Activated CD4-positive, alpha-beta T cell treated with anti-CD3 and anti-CD28 coated beads for 36 hours (primary cell): ENCODE results near the gene CKS1B. TPM values are rescaled to one million over a fixed set of nuclear protein-coding genes. Genes with fewer than 3 reads are reported as not detected.
A peak's percentile ranks its signal among the peaks of the same experiment; 100 is the strongest.

ENCODE experiments used
- ATAC-seq: fragments of 200-7000 bp; cut with Tn5 transposase; one replicate; pipeline ENCODE4 v1.10.0; 2021; ENCODE audit warnings: mild to moderate bottlenecking, moderate library complexity
- CTCF ChIA-PET: fragments of 350-600 bp; sonication (Branson Sonifier 250); formaldehyde crosslinking; loops from one replicate; lab custom pipeline; 2021; ENCODE audit warnings: antibody characterized with exemption; lab: Charles Lee
- POLR2A ChIA-PET: fragments of 350-600 bp; sonication (Branson Sonifier 250); formaldehyde crosslinking; loops from one replicate; lab custom pipeline; 2021; ENCODE audit warnings: antibody characterized with exemption, inconsistent platforms; lab: Charles Lee
- DNase-seq: peaks from one replicate; pipeline ENCODE4 v3.0.0-alpha.2; 2020
- H3K27ac Mint-ChIP-seq: one replicate; pipeline ENCODE4 v1.8.0; 2021; ENCODE audit warnings: mixed read lengths
- H3K27me3 Mint-ChIP-seq: one replicate; pipeline ENCODE4 v1.8.0; 2021; ENCODE audit warnings: mixed read lengths
- H3K36me3 Mint-ChIP-seq: one replicate; pipeline ENCODE4 v1.8.0; 2021; ENCODE audit warnings: low read depth, mixed read lengths
- H3K4me1 Mint-ChIP-seq: one replicate; pipeline ENCODE4 v1.8.0; 2021; ENCODE audit warnings: mixed read lengths
- H3K4me3 Mint-ChIP-seq: one replicate; pipeline ENCODE4 v1.8.0; 2021; ENCODE audit warnings: mild to moderate bottlenecking, moderate library complexity, mixed read lengths
- H3K9me3 Mint-ChIP-seq: one replicate; pipeline ENCODE4 v1.8.0; 2021; ENCODE audit warnings: low read depth, mixed read lengths
- intact Hi-C, 2 experiments: fragments of 100-400 bp; cut with DNase I in 1 of 2; cut with micrococcal nuclease in 1 of 2; formaldehyde crosslinking; loops; one replicate each; pipeline versions ENCODE4 v1.14.2 to v1.15.1; 2022 to 2024; cut with DNase I, micrococcal nuclease
- total RNA-seq, 2 experiments: library from RNA; stranded (reverse); gene quantifications; one replicate each; pipeline ENCODE4 v1.2.3, GENCODE V29; 2021

The CKS1B gene
- total RNA-seq, 2 experiments from 2014 or later = 190 to 196 TPM

DNA sequence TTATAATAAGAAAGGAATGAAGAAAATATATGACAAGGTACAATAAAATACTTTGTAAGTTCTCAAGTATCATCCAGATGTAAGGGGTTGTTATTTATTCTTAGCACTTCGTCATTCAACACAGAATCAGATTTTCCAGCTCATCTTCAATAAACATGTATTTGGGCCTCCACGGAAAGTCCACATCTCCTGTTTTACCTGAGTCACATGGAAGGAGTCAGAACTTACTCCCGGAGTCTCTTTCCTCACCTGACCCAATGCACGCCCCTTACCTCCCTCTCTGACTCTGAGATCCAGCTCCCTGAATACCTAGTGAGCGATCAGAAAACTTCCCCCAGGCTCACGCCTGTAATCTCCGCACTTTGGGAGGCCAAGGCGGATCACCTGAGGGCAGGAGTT lies 36.5 kb upstream of the CKS1B start:
- peaks cover 7% of the 10 kb centered on the region for H3K36me3 Mint-ChIP-seq

DNA sequence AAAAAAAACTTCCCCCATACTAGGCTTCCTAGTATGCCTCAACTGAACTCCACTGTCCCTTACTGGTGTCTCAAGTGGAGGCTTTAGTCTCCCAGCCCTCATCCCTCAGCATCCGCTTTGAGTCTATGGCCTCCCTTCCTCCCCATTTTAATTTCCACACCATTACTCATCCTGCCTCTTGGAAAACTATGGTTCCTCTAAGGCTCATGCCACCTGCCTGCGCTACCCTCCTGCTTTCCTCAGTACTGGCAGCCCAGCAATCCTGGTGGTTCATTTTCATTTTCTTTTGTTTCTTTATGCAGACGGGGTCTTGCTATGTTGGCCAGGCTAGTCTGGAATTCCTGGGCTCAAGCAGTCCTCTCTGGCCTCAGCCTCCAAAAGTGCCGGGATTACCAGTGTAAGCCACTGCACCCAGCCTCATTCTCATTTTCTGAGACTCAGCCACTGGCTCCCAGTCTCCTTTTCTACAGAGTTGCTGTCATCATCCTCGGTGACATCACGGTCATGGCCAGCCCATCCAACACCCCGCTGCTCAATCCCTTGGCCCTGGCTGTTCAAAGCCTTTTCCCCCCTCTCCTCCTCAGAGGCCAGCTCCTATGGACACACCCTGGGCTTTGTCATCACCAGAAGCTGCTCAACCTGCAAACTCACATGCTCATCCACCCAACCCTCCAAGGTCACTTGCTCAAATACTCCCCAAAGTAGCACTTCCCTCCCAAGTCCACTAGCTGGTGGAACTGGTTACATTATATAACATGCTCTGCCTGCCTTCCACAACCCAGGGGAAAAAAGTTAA lies 35.7 kb upstream of the CKS1B start:
- H3K9me3 Mint-ChIP-seq = no peaks in the 10 kb centered on the region
- H3K36me3 Mint-ChIP-seq = peaks cover 7% of the 10 kb centered on the region
- peak overlapping the region; percentile 96 for H3K27ac Mint-ChIP-seq
- ChIA-PET POLR2A (interaction anchor here (0.5 kb wide), 1 partner anchor 206 kb away, joined by 7 read pairs; no protein-coding TSS in a partner anchor), CTCF (interaction anchor here (0.6 to 1.7 kb wide), 7 partner anchors 45 to 379 kb away, joined by 3 to 5 read pairs (median 3); partner anchors contain the start of genes ADAM15 and FLAD1)
- intact Hi-C loops = no loop called here
- no peak for DNase-seq
- ATAC-seq = no peak
- peak overlapping the region; percentile 33 for H3K4me3 Mint-ChIP-seq
- H3K4me1 Mint-ChIP-seq = peaks cover 76% of the 10 kb centered on the region
- H3K27me3 Mint-ChIP-seq = no peaks in the 10 kb centered on the region

More for the DNA sequence above, 36.5 kb upstream of the CKS1B start:
- H3K4me1 Mint-ChIP-seq = peaks cover 68% of the 10 kb centered on the region
- intact Hi-C loops = loop anchor here (1.0 to 2.0 kb wide), 14 partner anchors 17 to 380 kb away; partner anchors contain the start of genes ADAR (in 2 of the 2), CKS1B (in 2 of the 2), ADAM15 (in 1 of the 2) and PYGO2 (in 1 of the 2)
- DNase-seq (no peak), ATAC-seq (no peak)
- peak overlapping the region; percentile 96 for H3K27ac Mint-ChIP-seq
- ChIA-PET POLR2A (interaction anchor here (0.5 to 2.1 kb wide), 3 partner anchors 36 to 379 kb away, joined by 3 to 12 read pairs (median 7); partner anchors contain the start of gene CKS1B), CTCF (interaction anchor here (0.6 to 3.0 kb wide), 7 partner anchors 45 to 378 kb away, joined by 3 to 16 read pairs (median 3); partner anchors contain the start of genes ADAM15 and FLAD1)
- H3K9me3 Mint-ChIP-seq = no peaks in the 10 kb centered on the region
- H3K4me3 Mint-ChIP-seq = peak overlapping the region; percentile 95
- no peaks in the 10 kb centered on the region for H3K27me3 Mint-ChIP-seq

DNA sequence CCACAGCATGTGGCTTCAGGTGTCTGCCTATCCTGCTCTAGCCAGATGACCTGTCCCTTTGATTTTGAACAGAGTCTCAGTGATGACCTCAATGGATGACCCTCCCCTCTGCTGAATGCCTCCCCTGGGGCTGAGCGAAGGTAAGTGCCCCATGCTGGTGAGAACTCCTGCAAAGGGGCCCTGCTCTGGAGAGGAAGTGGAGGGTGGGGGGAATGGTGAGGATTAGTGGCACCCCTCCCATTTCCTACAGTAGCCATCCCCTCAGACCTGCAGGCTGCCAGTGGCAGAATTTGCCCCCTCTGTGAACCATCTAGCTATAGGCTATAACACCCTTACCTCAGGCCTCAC lies 34.3 kb upstream of the CKS1B start:
- peaks cover 73% of the 10 kb centered on the region for H3K4me1 Mint-ChIP-seq
- H3K27ac Mint-ChIP-seq = peak overlapping the region; percentile 80
- no peak overlapping the region for H3K4me3 Mint-ChIP-seq
- H3K36me3 Mint-ChIP-seq = peaks cover 5% of the 10 kb centered on the region
- ATAC-seq = no peak
- no peak for DNase-seq
- intact Hi-C loops = no loop called here
- POLR2A ChIA-PET = no interaction called here
- H3K9me3 Mint-ChIP-seq = no peaks in the 10 kb centered on the region
- H3K27me3 Mint-ChIP-seq = no peaks in the 10 kb centered on the region
- CTCF ChIA-PET = interaction anchor here (0.7 to 1.3 kb wide), 9 partner anchors 59 to 192 kb away, joined by 3 to 5 read pairs (median 3); no protein-coding TSS in a partner anchor

DNA sequence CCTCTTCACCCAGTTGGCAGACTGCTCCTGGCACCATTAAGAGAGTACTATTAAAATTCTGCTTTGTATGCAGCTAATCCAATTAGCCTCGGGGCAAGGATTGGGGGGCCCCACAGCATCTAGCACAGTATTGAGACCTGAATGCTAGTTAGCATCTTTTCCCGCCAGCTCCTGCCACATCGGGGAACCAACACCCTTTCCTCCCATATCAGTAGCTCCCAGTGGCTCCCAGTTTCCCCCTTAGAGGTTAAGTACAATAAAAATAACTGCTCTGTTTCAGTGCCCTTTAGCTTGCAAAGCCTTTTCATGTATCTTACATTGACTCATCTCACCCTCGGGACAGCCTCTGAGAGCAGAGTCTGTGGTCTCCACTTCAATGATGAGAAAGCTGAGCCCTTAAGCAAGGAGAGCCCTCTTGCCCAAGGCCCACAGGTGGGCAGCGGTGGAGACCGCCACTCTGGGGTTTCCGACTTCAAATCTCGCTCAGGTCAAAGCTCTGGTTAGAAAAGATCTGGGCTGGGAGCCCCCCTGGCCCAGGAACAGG lies 33.8 kb upstream of the CKS1B start:
- Mint-ChIP-seq H3K4me3 (no peak overlapping the region), H3K4me1 (peaks cover 67% of the 10 kb centered on the region)
- no peak for ATAC-seq

DNA sequence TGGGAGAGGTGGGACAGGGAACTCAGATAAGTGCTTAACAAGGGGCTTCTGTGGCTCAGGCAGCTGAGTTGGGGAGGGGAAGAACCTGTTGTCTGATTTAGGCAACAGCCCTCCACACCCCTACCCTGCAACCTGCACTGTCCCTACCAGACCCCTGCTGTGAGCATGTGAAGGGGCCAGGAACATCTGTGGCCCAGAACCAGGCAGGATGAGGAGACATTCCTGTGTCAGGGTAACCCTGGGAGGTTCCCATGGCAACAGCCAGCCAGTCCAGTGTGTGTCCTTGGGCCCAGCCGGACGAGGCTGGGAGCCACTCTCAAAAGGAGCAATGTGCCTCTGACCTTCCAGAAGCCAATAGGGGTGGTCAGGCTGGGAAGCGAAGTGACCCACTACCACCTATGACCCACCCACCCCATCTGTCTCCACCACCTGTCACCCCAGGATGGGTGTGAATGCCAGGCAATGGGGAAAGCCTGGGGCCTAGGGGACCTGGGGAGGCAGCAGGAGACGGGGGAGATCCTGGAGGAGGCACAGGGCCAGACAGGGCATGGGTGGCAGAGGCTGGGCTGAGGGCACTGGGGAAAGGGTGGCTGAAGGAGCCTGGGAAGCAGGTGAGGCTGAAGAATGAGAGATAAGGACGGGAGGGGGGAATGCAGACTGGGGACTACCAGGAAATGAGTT lies 33.0 kb upstream of the CKS1B start:
- H3K36me3 Mint-ChIP-seq = peaks cover under 1% of the 10 kb centered on the region
- H3K9me3 Mint-ChIP-seq = no peaks in the 10 kb centered on the region
- H3K27me3 Mint-ChIP-seq = no peaks in the 10 kb centered on the region
- no peak overlapping the region for H3K4me3 Mint-ChIP-seq
- intact Hi-C loops = no loop called here
- ATAC-seq = no peak
- DNase-seq = no peak
- CTCF ChIA-PET = interaction anchor here (1.1 to 1.3 kb wide), 2 partner anchors 118 to 194 kb away, joined by 3 read pairs; no protein-coding TSS in a partner anchor
- peak overlapping the region; percentile 90 for H3K27ac Mint-ChIP-seq
- H3K4me1 Mint-ChIP-seq = peaks cover 64% of the 10 kb centered on the region
- POLR2A ChIA-PET = interaction anchor here (0.6 kb wide), 1 partner anchor 32 kb away, joined by 8 read pairs; no protein-coding TSS in a partner anchor

More for the DNA sequence above, 33.8 kb upstream of the CKS1B start:
- intact Hi-C loops = no loop called here
- Mint-ChIP-seq H3K27me3 (no peaks in the 10 kb centered on the region), H3K9me3 (no peaks in the 10 kb centered on the region), H3K36me3 (peaks cover 3% of the 10 kb centered on the region), H3K27ac (peak overlapping the region; percentile 80)
- CTCF ChIA-PET = interaction anchor here (0.7 to 1.3 kb wide), 8 partner anchors 58 to 193 kb away, joined by 3 to 4 read pairs (median 3); no protein-coding TSS in a partner anchor
- POLR2A ChIA-PET = interaction anchor here (0.6 kb wide), 1 partner anchor 33 kb away, joined by 8 read pairs; no protein-coding TSS in a partner anchor
- no peak for DNase-seq

DNA sequence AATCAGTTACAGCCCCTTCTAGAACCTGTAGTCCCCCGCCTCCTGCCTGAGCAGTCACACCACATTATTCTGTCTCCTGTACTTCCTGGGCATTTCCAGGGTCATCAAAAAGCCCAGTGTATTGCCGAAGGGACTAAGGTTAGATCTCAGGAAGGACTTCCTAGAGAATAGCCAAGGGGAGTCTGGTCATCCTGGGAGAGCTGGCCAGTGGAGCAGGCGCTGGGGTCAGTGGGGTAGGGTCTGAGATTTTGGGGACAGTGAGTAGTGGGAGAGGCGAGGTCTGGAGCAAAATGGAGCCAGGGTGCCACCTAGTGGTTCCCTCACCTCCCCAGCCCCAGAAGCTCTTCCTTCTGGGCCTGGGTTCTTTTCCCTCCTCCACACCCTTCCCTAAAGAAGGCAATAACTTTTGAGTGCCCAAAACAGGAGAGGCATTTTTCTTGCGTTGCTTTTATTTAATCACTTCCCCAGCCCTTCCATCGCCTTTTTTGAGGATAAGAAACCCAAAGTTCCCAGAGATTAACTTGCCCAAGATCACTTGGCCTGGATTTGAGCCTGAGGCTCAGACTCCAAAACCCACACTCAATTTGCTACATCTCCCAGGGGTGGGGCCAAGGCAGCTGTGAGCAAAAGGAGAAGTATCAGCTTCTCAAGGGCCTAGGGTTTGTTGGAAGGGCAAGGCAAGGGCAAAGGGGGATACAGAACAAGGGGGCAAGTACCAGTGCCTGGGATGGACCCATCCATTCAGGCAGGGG lies 30.7 kb upstream of the CKS1B start:
- peak; percentile 48 for ATAC-seq

DNA sequence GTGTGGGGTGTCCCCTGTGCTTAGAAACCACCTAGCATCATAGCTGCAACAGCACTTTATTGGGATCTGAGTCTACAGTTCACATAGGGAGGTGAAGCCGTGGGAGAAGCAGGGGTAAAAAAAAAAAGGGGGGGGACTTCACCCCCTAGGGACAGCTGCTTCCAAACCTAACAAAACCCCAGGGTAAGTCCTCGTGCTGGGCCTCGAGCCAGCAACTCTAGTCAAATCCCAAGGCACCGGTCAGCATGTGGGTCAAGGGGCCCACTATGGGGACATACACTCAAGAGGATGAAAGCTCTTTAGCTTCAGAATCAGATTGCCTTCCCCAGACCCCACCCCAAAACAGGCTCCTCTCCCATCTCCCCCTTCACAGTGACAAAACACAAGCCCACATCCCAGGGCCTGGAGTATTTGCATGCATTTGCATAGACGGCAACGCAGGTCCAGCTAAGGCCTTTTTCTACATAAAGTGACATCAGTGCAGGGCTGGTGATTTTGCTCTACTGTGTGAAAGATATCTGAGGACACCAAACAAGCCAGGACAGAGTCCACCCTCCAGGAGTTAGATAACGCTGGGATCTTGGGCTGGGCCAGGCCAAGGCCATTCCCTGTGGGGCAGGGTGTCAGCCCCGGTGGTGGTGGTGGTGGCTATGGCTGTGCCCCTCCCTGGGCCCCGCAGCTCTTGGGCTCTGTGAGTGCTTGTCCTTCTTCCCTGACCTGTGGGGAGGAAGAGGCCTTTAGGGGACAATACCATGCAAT lies 29.9 kb upstream of the CKS1B start:
- Mint-ChIP-seq H3K9me3 (no peaks in the 10 kb centered on the region), H3K4me3 (no peak overlapping the region), H3K4me1 (peaks cover 50% of the 10 kb centered on the region), H3K27ac (peak overlapping the region; percentile 90), H3K27me3 (no peaks in the 10 kb centered on the region), H3K36me3 (peaks cover 5% of the 10 kb centered on the region)
- ChIA-PET POLR2A (interaction anchor here (0.6 to 1.6 kb wide), 3 partner anchors 8 to 276 kb away, joined by 3 to 9 read pairs (median 3); partner anchors contain the start of gene PMVK), CTCF (interaction anchor here (0.5 to 1.9 kb wide), 14 partner anchors 8 to 379 kb away, joined by 3 to 7 read pairs (median 3); partner anchors contain the start of genes ADAM15 and PMVK)
- intact Hi-C loops = no loop called here
- no peak for DNase-seq
- no peak for ATAC-seq

More for the DNA sequence above, 30.7 kb upstream of the CKS1B start:
- ChIA-PET CTCF (interaction anchor here (0.5 to 1.5 kb wide), 16 partner anchors 16 to 378 kb away, joined by 3 to 4 read pairs (median 3); partner anchors contain the start of gene ADAM15), POLR2A (interaction anchor here (0.6 to 1.6 kb wide), 2 partner anchors 25 to 275 kb away, joined by 3 to 9 read pairs; no protein-coding TSS in a partner anchor)
- Mint-ChIP-seq H3K27me3 (no peaks in the 10 kb centered on the region), H3K9me3 (no peaks in the 10 kb centered on the region), H3K4me1 (peaks cover 53% of the 10 kb centered on the region), H3K4me3 (no peak overlapping the region), H3K36me3 (peaks cover 4% of the 10 kb centered on the region), H3K27ac (peak overlapping the region; percentile 90)
- peak; percentile 70 for DNase-seq
- intact Hi-C loops = no loop called here

DNA sequence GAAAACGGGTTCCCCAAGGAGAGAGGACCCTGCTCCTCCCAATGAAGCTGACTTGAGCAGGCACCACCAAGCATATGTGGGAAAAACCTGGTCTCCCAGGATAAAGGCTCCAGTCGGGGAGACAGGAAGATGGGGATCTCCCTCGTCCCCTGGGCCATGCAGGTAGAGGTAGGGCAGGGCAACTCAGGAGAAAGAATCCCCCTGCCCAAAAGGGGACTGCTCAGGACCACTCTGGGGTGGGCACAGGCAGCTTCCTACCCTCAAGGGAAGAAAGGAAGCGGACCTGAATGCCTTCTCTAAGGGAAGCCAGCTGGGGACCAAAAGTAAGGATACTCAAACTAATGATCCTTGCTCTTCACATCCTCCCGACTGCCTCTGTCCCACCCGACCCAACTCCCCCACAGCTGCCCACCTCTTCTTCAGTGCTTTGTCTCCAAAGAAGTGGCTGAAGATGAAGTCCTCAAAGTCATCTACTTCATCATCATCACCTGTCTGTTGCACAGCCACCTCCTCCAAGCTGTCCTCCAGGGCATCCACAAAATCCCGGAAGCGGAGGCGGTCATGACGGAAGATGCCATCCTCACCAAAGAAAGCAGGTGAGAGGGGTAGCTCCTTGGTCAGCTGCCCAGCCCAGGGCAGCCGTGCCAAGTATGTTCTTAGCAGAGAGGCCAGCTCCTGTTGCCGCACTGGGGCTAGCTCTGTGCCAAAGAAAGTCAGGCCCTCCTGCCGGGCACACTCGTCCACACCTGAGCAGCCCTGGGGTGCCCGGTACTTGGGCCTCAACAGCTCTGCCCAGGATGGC lies 29.1 kb upstream of the CKS1B start:
- POLR2A ChIA-PET = interaction anchor here (0.7 kb wide), 1 partner anchor 9 kb away, joined by 3 read pairs; the partner anchor contains the start of gene PMVK
- DNase-seq (no peak), ATAC-seq (no peak)
- Mint-ChIP-seq H3K27me3 (no peaks in the 10 kb centered on the region), H3K4me3 (no peak overlapping the region), H3K9me3 (no peaks in the 10 kb centered on the region), H3K36me3 (peaks cover 5% of the 10 kb centered on the region), H3K4me1 (peaks cover 45% of the 10 kb centered on the region), H3K27ac (peak overlapping the region; percentile 25)
- CTCF ChIA-PET = interaction anchor here (0.6 to 2.1 kb wide), 6 partner anchors 9 to 386 kb away, joined by 3 to 12 read pairs (median 7); partner anchors contain the start of genes PBXIP1 and PMVK
- intact Hi-C loops = no loop called here
